HG02623 (cell line): Measurements from ENCODE around the gene IDH3A.
"Not testable (repeated sequence)": the region's sequence is repeated elsewhere in the genome, so short reads cannot be mapped to it uniquely, and the experiment has no call there.

ENCODE experiments used
- ATAC-seq: cut with Tn5 transposase; IDR thresholded peaks from one replicate; pipeline ENCODE4 v1.9.1; 2021; ENCODE audit warnings: moderate library complexity; ENCODE audit not compliant: unreplicated experiment

Gene IDH3A

GRCh38 chr15:78129077-78129750, 19.9 kb upstream of the IDH3A start:
- no peak for ATAC-seq

- ATAC-seq: no peak
Measured at GRCh38 chr15:78129751-78130287, 19.3 kb upstream of the IDH3A start.

- ATAC-seq: peak; percentile 23
Measured at GRCh38 chr15:78130466-78131294, 18.5 kb upstream of the IDH3A start.

- peak; percentile 81 for ATAC-seq
Measured at GRCh38 chr15:78131295-78132061, 17.7 kb upstream of the IDH3A start, which contains the start of gene CIB2. CIB2 (minus strand) TSS chr15:78131445; CDS start chr15:78131215, 230 bp downstream.

GRCh38 chr15:78133801-78134200, 15.4 kb upstream of the IDH3A start:
- ATAC-seq: no peak

- ATAC-seq: no peak
Measured at GRCh38 chr15:78139578-78139977, 9.6 kb upstream of the IDH3A start.

GRCh38 chr15:78140292-78140691, 8.9 kb upstream of the IDH3A start:
- no peak for ATAC-seq

- ATAC-seq: no peak
Measured at GRCh38 chr15:78142332-78142731, 6.8 kb upstream of the IDH3A start.

- ATAC-seq: no peak
Measured at GRCh38 chr15:78146425-78147154, 2.6 kb upstream of the IDH3A start.

GRCh38 chr15:78147566-78147965, 1.6 kb upstream of the IDH3A start:
- ATAC-seq: no peak

- no peak for ATAC-seq
Measured at GRCh38 chr15:78148392-78149067, 632 bp upstream of the IDH3A start.

GRCh38 chr15:78149805-78150751, 916 bp downstream of the IDH3A start:
- ATAC-seq: peak; percentile 26

GRCh38 chr15:78151075-78151474, 1.9 kb downstream of the IDH3A start:
- not testable (repeated sequence) for ATAC-seq

- no peak for ATAC-seq
Measured at GRCh38 chr15:78154955-78155354, 5.8 kb downstream of the IDH3A start.

- no peak for ATAC-seq
Measured at GRCh38 chr15:78155355-78155939, 6.3 kb downstream of the IDH3A start.

- ATAC-seq: no peak
Measured at GRCh38 chr15:78156653-78157052, 7.5 kb downstream of the IDH3A start.

- no peak for ATAC-seq
Measured at GRCh38 chr15:78157203-78157602, 8.0 kb downstream of the IDH3A start.

GRCh38 chr15:78159395-78159794, 10.2 kb downstream of the IDH3A start:
- ATAC-seq: no peak
